Neural cell (in vitro differentiated cells): ENCODE measurements around the gene GLUL. TPM values are rescaled to one million over a fixed set of nuclear protein-coding genes. Genes with fewer than 3 reads are reported as not detected.

Experiments
- H2AFZ ChIP-seq: fragments of 200-600, 300-800 bp; sonication (generic), shearing (Covaris generic); 2 replicates; pipeline ENCODE4 v1.6.0; 2014; ENCODE audit warnings: low read depth, mild to moderate bottlenecking, antibody characterized with exemption, low read length, moderate library complexity
- H3F3A ChIP-seq: fragments of 200-600 bp; shearing (Covaris generic); 2 replicates; pipeline ENCODE4 v1.6.1; 2016; ENCODE audit warnings: mild to moderate bottlenecking, moderate library complexity, mixed read lengths, antibody characterized with exemption, low read length; ENCODE audit not compliant: insufficient read depth, poor library complexity, severe bottlenecking
- H3K27ac ChIP-seq: fragments of 200-600, 300-800 bp; sonication (generic), shearing (Covaris generic); 2 replicates; pipeline ENCODE4 v1.5.1; 2014; ENCODE audit warnings: mild to moderate bottlenecking, low read length, moderate library complexity
- H3K27me3 ChIP-seq: fragments of 300-800, 200-600 bp; sonication (generic), shearing (Covaris generic); 2 replicates; pipeline ENCODE4 v1.6.0; 2014; ENCODE audit warnings: mild to moderate bottlenecking, low read depth, low read length, moderate library complexity; ENCODE audit not compliant: insufficient read depth
- H3K36me3 ChIP-seq: fragments of 300-800, 200-600 bp; sonication (generic), shearing (Covaris generic); 2 replicates; pipeline ENCODE4 v1.5.1; 2014; ENCODE audit warnings: mild to moderate bottlenecking, antibody characterized with exemption, low read length, moderate library complexity; ENCODE audit not compliant: insufficient read depth
- H3K4me2 ChIP-seq: fragments of 300-800, 200-600 bp; sonication (generic), shearing (Covaris generic); 2 replicates; pipeline ENCODE4 v1.6.0; 2014; ENCODE audit warnings: mild to moderate bottlenecking, low read length
- H3K4me3 ChIP-seq: fragments of 300-800, 200-600 bp; sonication (generic), shearing (Covaris generic); 2 replicates; pipeline ENCODE4 v1.5.1; 2014; ENCODE audit warnings: mild to moderate bottlenecking, low read length, moderate library complexity
- H3K79me2 ChIP-seq: fragments of 200-600 bp; shearing (Covaris generic); replicated peaks from 2 replicates; pipeline ENCODE4 v1.6.0; 2014; ENCODE audit warnings: mild to moderate bottlenecking, low read length, moderate library complexity; ENCODE audit not compliant: insufficient read depth
- H3K9ac ChIP-seq: fragments of 300-800, 200-600 bp; sonication (generic), shearing (Covaris generic); 2 replicates; pipeline ENCODE4 v1.6.1; 2016; ENCODE audit warnings: mild to moderate bottlenecking, low read length, mixed read lengths
- H3K9me2 ChIP-seq: fragments of 200-600 bp; shearing (Covaris generic); 2 replicates; pipeline ENCODE4 v1.6.1; 2016; ENCODE audit warnings: mild to moderate bottlenecking, low read length, mixed read lengths; ENCODE audit not compliant: insufficient read depth
- H3K9me3 ChIP-seq: fragments of 200-600, 300-800 bp; sonication (generic), shearing (Covaris generic); 2 replicates; pipeline ENCODE4 v1.6.1; 2016; ENCODE audit warnings: mild to moderate bottlenecking, mixed run types, low read length, moderate library complexity, mixed read lengths
- H4K20me1 ChIP-seq: fragments of 200-600 bp; shearing (Covaris generic); 2 replicates; pipeline ENCODE4 v1.6.1; 2016; ENCODE audit warnings: mild to moderate bottlenecking, mixed run types; ENCODE audit not compliant: insufficient read depth
- EP300 ChIP-seq: fragments of 450-650 bp; conservative IDR thresholded peaks from 2 replicates; pipeline ENCODE4 v1.6.1; 2014; ENCODE audit warnings: antibody characterized with exemption, mild to moderate bottlenecking, moderate library complexity; ENCODE audit not compliant: poor library complexity, severe bottlenecking
- EZH2 ChIP-seq: fragments of 200-600, 300-800 bp; shearing (Covaris generic), sonication (generic); IDR thresholded peaks from 2 replicates; pipeline ENCODE4 v1.6.1; 2014; ENCODE audit warnings: antibody characterized with exemption, low read length, borderline replicate concordance, mild to moderate bottlenecking; ENCODE audit not compliant: insufficient read depth, poor library complexity, severe bottlenecking
- MXI1 ChIP-seq: fragments of 450-650 bp; conservative IDR thresholded peaks from 2 replicates; pipeline ENCODE4 v1.6.1; 2014; ENCODE audit warnings: antibody characterized with exemption, mild to moderate bottlenecking; ENCODE audit not compliant: poor library complexity, severe bottlenecking
- POLR2AphosphoS5 ChIP-seq: IDR thresholded peaks from 2 replicates; pipeline ENCODE4 v1.6.1; 2012
- RAD21 ChIP-seq: fragments of 450-650 bp; conservative IDR thresholded peaks from 2 replicates; pipeline ENCODE4 v1.6.1; 2014; ENCODE audit warnings: antibody characterized with exemption, mild to moderate bottlenecking, moderate library complexity
- SMC3 ChIP-seq: fragments of 450-650 bp; conservative IDR thresholded peaks from 2 replicates; pipeline ENCODE4 v1.6.1; 2014; ENCODE audit warnings: antibody characterized with exemption, mild to moderate bottlenecking, moderate library complexity; ENCODE audit not compliant: poor library complexity
- TAF1 ChIP-seq: IDR thresholded peaks from 2 replicates; pipeline ENCODE4 v1.6.1; 2012; ENCODE audit warnings: low read depth
- polyA plus RNA-seq: library from polyadenylated mRNA; depleted of rRNA; stranded (reverse); fragments of >200 nt; gene quantifications from 2 replicates; pipeline ENCODE4 v1.2.3, GENCODE V29; 2014
- TF ChIP-seq, protein P1 (sequence below): IDR thresholded peaks from 2 replicates; pipeline ENCODE4 v1.6.1; 2012; ENCODE audit warnings: borderline replicate concordance
- TF ChIP-seq, protein P2 (sequence below): fragments of 450-650 bp; IDR thresholded peaks from 2 replicates; pipeline ENCODE4 v1.5.1; 2014; ENCODE audit warnings: antibody characterized with exemption, mild to moderate bottlenecking, moderate library complexity; ENCODE audit not compliant: poor library complexity, severe bottlenecking

The GLUL gene
- polyA plus RNA-seq, 1 donor from 2014 or later, result 219 TPM

DNA sequence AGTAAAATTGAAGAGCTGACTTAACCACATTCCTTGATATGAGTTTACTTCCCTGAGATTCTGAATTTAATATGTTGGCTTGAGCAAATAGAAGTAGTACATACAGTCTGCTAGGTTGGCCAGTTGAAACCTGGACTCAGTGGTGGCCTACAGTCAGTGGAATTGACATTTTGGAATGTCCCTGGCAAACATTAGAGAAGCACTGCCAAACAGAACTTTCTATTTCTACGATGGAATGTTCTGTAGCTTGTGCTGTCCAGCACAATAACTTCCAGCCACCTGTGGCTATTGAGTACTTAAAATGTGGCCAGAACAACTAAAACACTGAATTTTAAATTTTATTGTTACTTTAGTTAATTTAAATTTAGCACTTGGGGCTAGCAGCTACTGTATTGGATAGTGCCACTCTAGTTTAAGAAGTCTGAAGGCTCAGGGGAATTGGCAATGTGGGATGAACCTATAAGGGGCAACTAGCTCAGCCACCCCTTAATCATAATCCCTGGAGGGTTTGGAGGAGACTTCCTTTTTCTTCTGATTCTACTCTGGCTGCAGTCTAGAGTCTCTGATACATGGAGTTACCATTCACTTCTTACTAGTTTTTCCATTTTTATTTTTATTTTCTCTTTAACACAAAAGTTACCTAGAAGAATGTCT is 19.2 kb upstream of the GLUL start:
- no peaks in the 10 kb centered on the region for H3K79me2 ChIP-seq
- H3K27ac ChIP-seq, result no peak overlapping the region
- no peaks in the 10 kb centered on the region for H3K9me3 ChIP-seq
- H4K20me1 ChIP-seq, result no peaks in the 10 kb centered on the region
- no peak overlapping the region for H2AFZ ChIP-seq
- H3K4me3 ChIP-seq, result no peak overlapping the region
- no peak overlapping the region for H3K4me2 ChIP-seq
- H3K9ac ChIP-seq, result no peak overlapping the region
- no peaks in the 10 kb centered on the region for H3K27me3 ChIP-seq
- no peaks in the 10 kb centered on the region for H3K36me3 ChIP-seq
- no peaks in the 10 kb centered on the region for H3K9me2 ChIP-seq
- TF ChIP-seq POLR2AphosphoS5 (no peak), EP300 (no peak)
- TF ChIP-seq, protein P1, sequence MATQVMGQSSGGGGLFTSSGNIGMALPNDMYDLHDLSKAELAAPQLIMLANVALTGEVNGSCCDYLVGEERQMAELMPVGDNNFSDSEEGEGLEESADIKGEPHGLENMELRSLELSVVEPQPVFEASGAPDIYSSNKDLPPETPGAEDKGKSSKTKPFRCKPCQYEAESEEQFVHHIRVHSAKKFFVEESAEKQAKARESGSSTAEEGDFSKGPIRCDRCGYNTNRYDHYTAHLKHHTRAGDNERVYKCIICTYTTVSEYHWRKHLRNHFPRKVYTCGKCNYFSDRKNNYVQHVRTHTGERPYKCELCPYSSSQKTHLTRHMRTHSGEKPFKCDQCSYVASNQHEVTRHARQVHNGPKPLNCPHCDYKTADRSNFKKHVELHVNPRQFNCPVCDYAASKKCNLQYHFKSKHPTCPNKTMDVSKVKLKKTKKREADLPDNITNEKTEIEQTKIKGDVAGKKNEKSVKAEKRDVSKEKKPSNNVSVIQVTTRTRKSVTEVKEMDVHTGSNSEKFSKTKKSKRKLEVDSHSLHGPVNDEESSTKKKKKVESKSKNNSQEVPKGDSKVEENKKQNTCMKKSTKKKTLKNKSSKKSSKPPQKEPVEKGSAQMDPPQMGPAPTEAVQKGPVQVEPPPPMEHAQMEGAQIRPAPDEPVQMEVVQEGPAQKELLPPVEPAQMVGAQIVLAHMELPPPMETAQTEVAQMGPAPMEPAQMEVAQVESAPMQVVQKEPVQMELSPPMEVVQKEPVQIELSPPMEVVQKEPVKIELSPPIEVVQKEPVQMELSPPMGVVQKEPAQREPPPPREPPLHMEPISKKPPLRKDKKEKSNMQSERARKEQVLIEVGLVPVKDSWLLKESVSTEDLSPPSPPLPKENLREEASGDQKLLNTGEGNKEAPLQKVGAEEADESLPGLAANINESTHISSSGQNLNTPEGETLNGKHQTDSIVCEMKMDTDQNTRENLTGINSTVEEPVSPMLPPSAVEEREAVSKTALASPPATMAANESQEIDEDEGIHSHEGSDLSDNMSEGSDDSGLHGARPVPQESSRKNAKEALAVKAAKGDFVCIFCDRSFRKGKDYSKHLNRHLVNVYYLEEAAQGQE, result no peak
- no peaks in the 10 kb centered on the region for H3F3A ChIP-seq

DNA sequence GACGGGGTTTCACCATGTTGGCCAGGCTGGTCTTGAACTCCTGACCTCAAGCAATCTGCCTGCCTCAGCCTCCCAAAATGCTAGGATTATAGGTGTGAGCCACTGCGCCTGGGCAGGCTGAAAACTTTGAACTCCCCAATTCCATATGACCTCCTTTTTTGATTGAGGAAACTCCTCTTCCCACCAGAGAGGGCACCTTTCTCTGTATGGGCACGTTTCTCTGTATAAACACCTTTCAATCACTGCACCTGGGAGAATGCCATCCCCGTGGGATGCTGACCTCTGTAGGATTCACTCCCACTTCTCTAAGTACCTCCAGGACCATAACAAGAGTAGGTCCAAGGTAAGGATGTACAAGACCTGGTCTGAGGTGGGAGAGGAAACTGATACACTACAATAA is 18.5 kb upstream of the GLUL start:
- Histone ChIP-seq H3K9ac (no peak overlapping the region), H3F3A (no peaks in the 10 kb centered on the region), H3K4me2 (no peak overlapping the region), H4K20me1 (no peaks in the 10 kb centered on the region), H3K27ac (no peak overlapping the region), H2AFZ (no peak overlapping the region), H3K9me2 (no peaks in the 10 kb centered on the region), H3K9me3 (no peaks in the 10 kb centered on the region), H3K36me3 (no peaks in the 10 kb centered on the region), H3K79me2 (no peaks in the 10 kb centered on the region), H3K27me3 (no peaks in the 10 kb centered on the region), H3K4me3 (no peak overlapping the region)
- TF ChIP-seq EZH2, result no peak
- TF ChIP-seq POLR2AphosphoS5, result no peak
- TF ChIP-seq SMC3, result no peak
- TF ChIP-seq, protein P1, result no peak
- TF ChIP-seq EP300, result no peak
- no peak for TF ChIP-seq MXI1
- TF ChIP-seq, protein P2, sequence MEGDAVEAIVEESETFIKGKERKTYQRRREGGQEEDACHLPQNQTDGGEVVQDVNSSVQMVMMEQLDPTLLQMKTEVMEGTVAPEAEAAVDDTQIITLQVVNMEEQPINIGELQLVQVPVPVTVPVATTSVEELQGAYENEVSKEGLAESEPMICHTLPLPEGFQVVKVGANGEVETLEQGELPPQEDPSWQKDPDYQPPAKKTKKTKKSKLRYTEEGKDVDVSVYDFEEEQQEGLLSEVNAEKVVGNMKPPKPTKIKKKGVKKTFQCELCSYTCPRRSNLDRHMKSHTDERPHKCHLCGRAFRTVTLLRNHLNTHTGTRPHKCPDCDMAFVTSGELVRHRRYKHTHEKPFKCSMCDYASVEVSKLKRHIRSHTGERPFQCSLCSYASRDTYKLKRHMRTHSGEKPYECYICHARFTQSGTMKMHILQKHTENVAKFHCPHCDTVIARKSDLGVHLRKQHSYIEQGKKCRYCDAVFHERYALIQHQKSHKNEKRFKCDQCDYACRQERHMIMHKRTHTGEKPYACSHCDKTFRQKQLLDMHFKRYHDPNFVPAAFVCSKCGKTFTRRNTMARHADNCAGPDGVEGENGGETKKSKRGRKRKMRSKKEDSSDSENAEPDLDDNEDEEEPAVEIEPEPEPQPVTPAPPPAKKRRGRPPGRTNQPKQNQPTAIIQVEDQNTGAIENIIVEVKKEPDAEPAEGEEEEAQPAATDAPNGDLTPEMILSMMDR, result no peak
- no peak for TF ChIP-seq TAF1
- TF ChIP-seq RAD21, result no peak
